Coronary artery (tissue), 2 donors: Measurements from ENCODE around the gene C6orf132.

Experiments
- DNase-seq: peaks from one replicate; pipeline ENCODE4 v3.0.0-alpha.2; 2017; ENCODE audit warnings: low spot score
- H3K27ac ChIP-seq, 2 donors: fragments of 200-600 bp; sonication (generic); one replicate each; pipeline ENCODE4 v1.5.1; 2016 to 2019
- H3K4me3 ChIP-seq: fragments of 200-600 bp; sonication (generic); 2 replicates; pipeline ENCODE4 v1.5.1; 2016; ENCODE audit warnings: mild to moderate bottlenecking, moderate library complexity
- TF ChIP-seq, protein P1 (sequence below): fragments of 200-600 bp; sonication (generic); IDR thresholded peaks from one replicate; pipeline ENCODE4 v1.5.1; 2019; ENCODE audit warnings: antibody characterized with exemption

The C6orf132 gene

DNA sequence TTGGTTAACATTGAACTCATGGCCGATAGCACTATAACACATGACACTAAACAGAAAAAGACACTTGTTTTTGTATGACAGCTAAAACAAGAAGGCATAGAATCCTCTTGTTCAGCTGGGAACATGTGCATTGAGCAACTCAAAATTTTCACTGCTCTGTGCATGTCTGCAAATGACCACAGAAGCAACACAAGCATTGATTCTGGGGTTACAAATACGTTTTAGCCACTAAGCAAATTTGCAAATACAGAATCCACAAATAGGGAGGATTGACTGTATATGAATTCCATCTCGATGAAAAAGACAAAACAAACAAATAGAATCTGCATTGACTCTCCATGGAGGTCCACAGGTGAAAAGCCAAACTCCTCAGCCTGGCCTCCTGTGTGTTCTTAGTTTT lies 31.7 kb downstream of the C6orf132 start:
- Histone ChIP-seq H3K4me3 (no peak overlapping the region), H3K27ac (no peak overlapping the region)
- DNase-seq: no peak
- TF ChIP-seq, protein P1, sequence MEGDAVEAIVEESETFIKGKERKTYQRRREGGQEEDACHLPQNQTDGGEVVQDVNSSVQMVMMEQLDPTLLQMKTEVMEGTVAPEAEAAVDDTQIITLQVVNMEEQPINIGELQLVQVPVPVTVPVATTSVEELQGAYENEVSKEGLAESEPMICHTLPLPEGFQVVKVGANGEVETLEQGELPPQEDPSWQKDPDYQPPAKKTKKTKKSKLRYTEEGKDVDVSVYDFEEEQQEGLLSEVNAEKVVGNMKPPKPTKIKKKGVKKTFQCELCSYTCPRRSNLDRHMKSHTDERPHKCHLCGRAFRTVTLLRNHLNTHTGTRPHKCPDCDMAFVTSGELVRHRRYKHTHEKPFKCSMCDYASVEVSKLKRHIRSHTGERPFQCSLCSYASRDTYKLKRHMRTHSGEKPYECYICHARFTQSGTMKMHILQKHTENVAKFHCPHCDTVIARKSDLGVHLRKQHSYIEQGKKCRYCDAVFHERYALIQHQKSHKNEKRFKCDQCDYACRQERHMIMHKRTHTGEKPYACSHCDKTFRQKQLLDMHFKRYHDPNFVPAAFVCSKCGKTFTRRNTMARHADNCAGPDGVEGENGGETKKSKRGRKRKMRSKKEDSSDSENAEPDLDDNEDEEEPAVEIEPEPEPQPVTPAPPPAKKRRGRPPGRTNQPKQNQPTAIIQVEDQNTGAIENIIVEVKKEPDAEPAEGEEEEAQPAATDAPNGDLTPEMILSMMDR: no peak

DNA sequence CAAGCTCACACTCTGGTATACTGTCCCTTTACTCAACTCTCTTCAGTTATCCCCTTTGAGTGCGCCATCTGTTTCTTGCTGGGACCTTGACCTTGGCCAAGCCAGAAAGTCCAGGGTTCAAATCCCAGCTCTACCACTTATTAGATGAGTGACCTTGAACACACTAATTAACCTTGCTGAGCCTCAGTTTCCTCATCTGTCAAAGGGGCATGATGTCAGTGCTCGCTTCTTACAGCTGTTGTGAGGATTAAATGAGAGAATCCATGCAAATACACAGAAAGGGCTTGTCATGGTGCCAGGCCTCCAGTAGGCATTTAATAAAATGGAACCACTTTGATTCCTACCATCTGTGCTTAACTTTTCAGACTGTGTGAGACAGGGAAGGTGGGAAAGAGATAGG lies 34.3 kb downstream of the C6orf132 start:
- H3K4me3 ChIP-seq: no peak overlapping the region
- TF ChIP-seq, protein P1: no peak
- no peak for DNase-seq
- H3K27ac ChIP-seq: no peak overlapping the region

DNA sequence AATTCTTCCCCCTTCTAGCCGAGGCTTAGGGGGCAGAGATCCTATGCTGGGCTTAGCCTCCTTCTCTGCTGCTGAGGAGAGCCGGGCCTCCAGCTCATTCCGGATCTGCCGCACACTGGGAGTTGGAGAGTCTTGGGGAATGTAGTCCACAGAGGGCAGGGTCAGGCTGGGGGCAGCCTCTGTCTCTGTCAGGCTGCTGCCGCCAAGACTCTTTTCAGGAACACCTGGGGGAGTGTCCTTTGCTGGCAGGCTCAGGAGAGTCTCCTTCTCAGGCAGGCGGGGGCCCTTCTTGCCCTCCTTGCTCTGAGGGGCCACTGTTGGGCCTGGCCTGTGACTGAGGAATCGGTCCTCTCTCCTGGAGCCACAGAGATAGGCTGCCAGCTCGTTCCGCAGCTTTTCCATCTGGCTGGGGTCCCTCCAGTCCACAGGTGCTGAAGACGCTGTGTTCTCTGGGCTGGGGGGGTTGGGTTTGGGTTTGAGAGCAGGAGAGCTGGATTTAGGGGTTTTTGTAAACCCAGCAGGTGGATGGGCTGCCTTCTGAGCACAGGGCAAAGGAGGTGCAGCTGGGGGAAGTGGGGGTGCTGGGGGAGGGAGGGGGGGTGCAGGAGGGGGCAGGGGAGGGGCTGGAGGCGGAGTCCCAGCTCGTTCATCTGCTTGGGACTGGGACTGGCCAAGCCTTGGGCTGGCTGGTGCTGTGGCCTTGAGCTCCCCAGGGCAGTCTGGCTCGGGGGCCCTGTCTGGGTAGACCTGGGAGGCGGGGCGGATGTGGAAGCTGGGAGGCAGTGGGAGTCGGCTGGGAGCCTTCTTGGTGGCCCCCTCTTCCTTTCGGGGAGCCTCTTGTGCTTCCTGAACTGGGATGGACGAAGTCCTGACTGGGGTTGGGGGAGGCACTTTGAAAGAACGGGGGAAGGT lies 36.1 kb downstream of the C6orf132 start:
- TF ChIP-seq, protein P1: no peak
- no peak overlapping the region for H3K27ac ChIP-seq
- H3K4me3 ChIP-seq: no peak overlapping the region
- DNase-seq: no peak

DNA sequence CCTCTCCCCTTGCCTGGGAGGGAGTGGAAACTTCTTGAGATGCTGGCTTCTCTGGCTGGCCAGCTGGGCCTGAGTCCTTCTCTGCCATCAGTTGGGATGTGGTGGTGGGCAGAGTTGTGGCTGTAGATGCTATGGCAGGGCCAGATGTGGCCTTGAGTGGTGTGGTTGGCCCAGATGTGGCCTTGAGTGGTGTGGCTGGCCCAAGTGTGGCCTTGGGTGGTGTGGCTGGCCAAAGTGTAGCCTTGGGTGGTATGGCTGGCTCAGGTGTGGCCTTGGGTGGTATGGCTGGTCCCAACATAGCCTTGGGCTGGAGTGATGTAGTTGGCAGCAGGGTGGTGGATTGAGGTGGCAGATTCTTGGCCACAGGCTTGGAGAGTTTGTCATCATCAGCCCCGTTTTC lies 36.7 kb downstream of the C6orf132 start:
- Histone ChIP-seq H3K4me3 (no peak overlapping the region), H3K27ac (no peak overlapping the region)
- TF ChIP-seq, protein P1: no peak
- no peak for DNase-seq

DNA sequence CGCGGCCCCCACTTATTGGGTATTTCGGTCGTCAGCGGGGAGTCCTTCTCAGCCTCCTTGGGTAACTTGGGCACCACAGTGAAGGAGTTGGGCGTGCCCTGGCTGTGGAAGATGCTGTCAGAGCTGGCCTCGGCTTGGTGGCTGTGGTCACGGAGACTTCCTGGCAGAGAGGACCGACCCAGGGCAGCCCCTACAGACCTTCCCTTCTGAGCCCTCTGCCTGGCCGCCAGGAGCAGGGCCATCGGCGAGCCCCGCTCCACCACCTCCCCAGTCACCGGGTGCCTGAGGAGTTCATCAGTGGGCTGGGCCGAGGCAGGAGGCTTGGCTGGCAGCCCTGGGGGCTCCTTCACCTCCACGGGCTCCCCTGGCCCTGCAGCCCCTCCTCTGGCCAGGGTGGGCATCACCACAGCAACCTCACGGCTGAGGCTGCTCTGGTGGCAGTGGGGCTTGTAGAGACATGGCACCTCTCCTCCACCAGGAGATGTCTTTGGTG lies 37.2 kb downstream of the C6orf132 start:
- H3K4me3 ChIP-seq: peak overlapping the region; percentile 63
- DNase-seq: no peak
- TF ChIP-seq, protein P1: no peak

DNA sequence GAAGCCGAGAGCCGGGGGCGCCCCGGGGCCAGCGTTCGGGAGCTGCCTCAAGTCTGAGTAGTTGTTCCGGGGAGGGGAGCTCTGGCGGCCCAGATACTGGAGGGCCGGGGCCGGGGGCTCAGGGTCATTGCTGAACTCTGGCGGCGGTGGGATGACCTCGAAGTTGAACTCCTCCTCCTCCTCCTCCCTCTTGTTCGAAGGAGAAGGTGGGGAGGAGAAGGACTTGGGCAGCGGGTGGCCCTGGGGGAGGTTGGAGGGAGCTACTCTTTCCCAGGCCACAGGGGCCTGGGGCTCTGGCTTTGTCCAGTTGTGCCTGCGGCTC lies 37.7 kb downstream of the C6orf132 start:
- no peak for DNase-seq
- Histone ChIP-seq H3K27ac (no peak overlapping the region), H3K4me3 (peak overlapping the region; percentile 63)
- TF ChIP-seq, protein P1: no peak

More for the DNA sequence above, 37.2 kb downstream of the C6orf132 start:
- no peak overlapping the region for H3K27ac ChIP-seq
